Fibroblast of lung (primary cell): ENCODE results near the gene PKN3.

Source experiments
- EZH2 ChIP-seq: IDR thresholded peaks from 2 replicates; pipeline ENCODE4 v1.5.1; 2012; ENCODE audit warnings: low read length, control low read depth, mild to moderate bottlenecking; ENCODE audit errors: missing control alignments
- TF ChIP-seq, protein P1 (sequence below), 2 donors: IDR thresholded peaks in 1 of 2; conservative IDR thresholded peaks in 1 of 2; 1 replicate in 1 of 2; 2 replicates in 1 of 2; pipeline ENCODE4 v1.5.1; 2011 to 2012; ENCODE audit warnings: low read length in 2 of 2, control low read depth in 1 of 2, inconsistent platforms in 1 of 2, low read depth in 1 of 2, mild to moderate bottlenecking in 1 of 2

DNA sequence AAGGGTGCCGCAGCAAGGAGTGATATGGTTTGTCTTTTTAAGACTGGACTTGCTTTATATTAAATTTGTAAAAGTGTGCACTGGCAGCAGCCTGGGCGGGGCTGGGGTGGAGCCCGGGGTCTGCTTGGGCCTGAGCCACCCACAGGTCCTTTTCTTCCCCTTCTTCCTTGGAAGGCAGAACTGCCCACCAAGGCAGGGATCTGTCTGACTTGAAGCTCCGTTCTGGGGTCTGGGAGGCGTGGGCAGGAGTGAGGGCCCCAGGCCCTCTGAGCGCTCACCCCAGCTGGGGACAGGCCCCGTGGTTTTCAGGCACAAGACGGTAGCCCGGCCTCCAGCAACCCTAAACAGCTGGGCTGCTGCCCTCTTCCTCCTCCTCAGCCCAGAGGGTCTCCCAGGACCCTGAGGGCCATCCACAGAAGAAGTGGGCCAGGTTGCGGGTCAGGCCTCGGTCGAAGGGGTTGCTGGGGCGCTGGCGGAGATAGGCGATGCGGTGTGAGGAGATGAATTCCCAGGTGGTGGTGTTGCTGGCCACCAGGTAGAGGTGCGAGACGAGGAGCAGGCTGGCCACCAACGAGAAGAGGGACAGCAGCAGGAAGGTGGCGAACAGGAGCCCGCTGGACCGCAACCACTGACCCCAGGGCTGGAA, 18.7 kb downstream of the PKN3 start:
- no peak for TF ChIP-seq EZH2
- TF ChIP-seq, protein P1, sequence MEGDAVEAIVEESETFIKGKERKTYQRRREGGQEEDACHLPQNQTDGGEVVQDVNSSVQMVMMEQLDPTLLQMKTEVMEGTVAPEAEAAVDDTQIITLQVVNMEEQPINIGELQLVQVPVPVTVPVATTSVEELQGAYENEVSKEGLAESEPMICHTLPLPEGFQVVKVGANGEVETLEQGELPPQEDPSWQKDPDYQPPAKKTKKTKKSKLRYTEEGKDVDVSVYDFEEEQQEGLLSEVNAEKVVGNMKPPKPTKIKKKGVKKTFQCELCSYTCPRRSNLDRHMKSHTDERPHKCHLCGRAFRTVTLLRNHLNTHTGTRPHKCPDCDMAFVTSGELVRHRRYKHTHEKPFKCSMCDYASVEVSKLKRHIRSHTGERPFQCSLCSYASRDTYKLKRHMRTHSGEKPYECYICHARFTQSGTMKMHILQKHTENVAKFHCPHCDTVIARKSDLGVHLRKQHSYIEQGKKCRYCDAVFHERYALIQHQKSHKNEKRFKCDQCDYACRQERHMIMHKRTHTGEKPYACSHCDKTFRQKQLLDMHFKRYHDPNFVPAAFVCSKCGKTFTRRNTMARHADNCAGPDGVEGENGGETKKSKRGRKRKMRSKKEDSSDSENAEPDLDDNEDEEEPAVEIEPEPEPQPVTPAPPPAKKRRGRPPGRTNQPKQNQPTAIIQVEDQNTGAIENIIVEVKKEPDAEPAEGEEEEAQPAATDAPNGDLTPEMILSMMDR (conservative IDR thresholded peaks at IDR 0.05 in 1 of 2, IDR thresholded peaks at IDR 0.05 in 1 of 2; ENCODE audit: low read depth in 1 of 2, low read length in 2 of 2) = no peak
